ENCODE measurements around the gene ABHD16A. TPM values are rescaled to one million over a fixed set of nuclear protein-coding genes. Genes with fewer than 3 reads are reported as not detected.
A peak's percentile ranks its signal among the peaks of the same experiment; 100 is the strongest.

Gene ABHD16A
- polyA plus RNA-seq (2011; rRNA removed) (22.3 and 22.6 TPM in 2 replicates), polyA plus RNA-seq (2017; fragmentation: RNase III; extraction: RNeasy Plus Mini Kit Qiagen cat#74134 plus additional on column Dnase treatment) (14.5 to 16.6 TPM (median 16.2 TPM) in 3 replicates), polyA minus RNA-seq (2011; rRNA and poly(A)+ RNA removed) (26.0 and 29.3 TPM in 2 replicates)
- 26.3 and 26.4 TPM in 2 replicates for polyA plus RNA-seq (2012; cell fraction: cytosol; rRNA removed)
- polyA plus RNA-seq (2012; cell fraction: nucleus; rRNA removed) = 56.0 and 56.3 TPM in 2 replicates

DNA sequence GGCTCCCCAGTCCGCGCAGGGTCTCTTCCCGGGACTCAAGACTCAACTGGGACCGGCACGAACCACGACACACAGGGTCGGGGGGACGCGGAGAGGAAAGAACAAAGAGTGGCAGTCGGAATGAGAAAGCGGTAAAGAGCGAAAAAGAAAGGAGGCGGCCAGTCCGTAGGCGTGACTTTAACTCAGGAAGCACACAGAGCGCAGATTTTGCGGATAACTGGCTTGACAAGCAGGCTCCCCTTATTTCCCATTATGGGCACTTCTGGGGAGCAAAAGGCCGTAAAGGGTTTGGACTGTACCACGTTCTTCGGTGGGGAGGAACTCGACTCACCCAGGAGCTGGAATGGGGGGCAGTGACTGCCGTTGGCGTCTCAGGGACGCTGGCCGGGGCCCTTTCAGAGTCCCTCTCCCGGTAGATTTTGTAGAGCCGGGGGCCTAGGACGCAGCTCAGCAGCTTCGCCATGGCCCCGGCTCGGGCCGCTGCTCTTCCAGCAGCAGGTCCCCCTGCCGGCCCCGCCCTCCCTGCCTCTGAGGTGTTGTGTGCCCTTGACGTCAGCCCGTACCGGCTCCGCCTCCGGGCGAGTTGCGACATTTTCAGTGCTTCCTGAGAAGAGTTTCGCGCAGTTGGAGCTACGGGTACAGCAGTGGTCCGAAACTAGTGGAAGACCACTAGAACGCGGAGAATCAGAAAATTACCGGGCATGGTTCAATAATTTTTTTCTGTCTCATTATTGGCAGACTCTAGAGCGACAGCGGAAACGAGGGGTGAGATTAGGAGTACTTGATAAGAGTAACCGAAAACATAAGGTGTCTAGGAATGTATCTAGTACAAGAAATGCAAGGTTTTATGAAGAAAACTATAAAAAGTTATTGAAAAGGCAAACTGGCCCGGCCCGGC, at the start of gene ABHD16A:
Gene ABHD16A (minus strand): TSS at position 506 of the 898 bp plus-strand sequence. CDS start 43 bp downstream, at position 463.
- under 1% methylated on average over 38 of the region's 54 CpGs for WGBS (ENCODE audit: missing lambda C conversion rate)
- POLR2A ChIA-PET = interaction anchor here (0.5 to 1.6 kb wide), 9 partner anchors 22 to 398 kb away, joined by 3 to 7 read pairs (median 4); partner anchors contain the start of genes DDAH2, HSPA1B, MSH5 and NEU1
- TF ChIP-seq, protein P1, sequence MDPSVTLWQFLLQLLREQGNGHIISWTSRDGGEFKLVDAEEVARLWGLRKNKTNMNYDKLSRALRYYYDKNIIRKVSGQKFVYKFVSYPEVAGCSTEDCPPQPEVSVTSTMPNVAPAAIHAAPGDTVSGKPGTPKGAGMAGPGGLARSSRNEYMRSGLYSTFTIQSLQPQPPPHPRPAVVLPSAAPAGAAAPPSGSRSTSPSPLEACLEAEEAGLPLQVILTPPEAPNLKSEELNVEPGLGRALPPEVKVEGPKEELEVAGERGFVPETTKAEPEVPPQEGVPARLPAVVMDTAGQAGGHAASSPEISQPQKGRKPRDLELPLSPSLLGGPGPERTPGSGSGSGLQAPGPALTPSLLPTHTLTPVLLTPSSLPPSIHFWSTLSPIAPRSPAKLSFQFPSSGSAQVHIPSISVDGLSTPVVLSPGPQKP (IDR thresholded peaks at IDR 0.05; ENCODE audit: low read depth, low read length) = no peak
- TF ChIP-seq ZSCAN20 (CRISPR knock-in tag; IDR thresholded peaks at IDR 0.05) (no peak), EHF (CRISPR knock-in tag; IDR thresholded peaks at IDR 0.05) (no peak), RCOR1 (IDR thresholded peaks at IDR 0.05; ENCODE audit: low read depth, low read length) (no peak), MAFK (IDR thresholded peaks at IDR 0.05; ENCODE audit: partially characterized antibody) (no peak), RFX5 (IDR thresholded peaks at IDR 0.05) (no peak), HEYL (CRISPR knock-in tag; IDR thresholded peaks at IDR 0.05) (no peak), HOXB5 (CRISPR knock-in tag; IDR thresholded peaks at IDR 0.05) (no peak), SMC3 (IDR thresholded peaks at IDR 0.05) (no peak), MAZ (IDR thresholded peaks at IDR 0.05; ENCODE audit: borderline replicate concordance, low read depth, low read length) (no peak), NPAS2 (CRISPR knock-in tag; IDR thresholded peaks at IDR 0.05; ENCODE audit: borderline replicate concordance) (no peak), CEBPB (IDR thresholded peaks at IDR 0.05) (peak; percentile 90 to 99), NFE2L2 (conservative IDR thresholded peaks at IDR 0.05; ENCODE audit: low read length) (no peak), HDAC2 (IDR thresholded peaks at IDR 0.05) (no peak), CHD4 (IDR thresholded peaks at IDR 0.05; ENCODE audit: borderline replicate concordance) (no peak), NR3C1 (IDR thresholded peaks at IDR 0.05) (no peak), CBX8 (IDR thresholded peaks at IDR 0.05) (no peak), TP53 (CRISPR knock-in tag; IDR thresholded peaks at IDR 0.05) (no peak), TFCP2L1 (CRISPR knock-in tag; IDR thresholded peaks at IDR 0.05) (no peak), BHLHE40 (IDR thresholded peaks at IDR 0.05; ENCODE audit: low read depth, low read length) (no peak), HOXB13 (CRISPR knock-in tag; IDR thresholded peaks at IDR 0.05; ENCODE audit: low read depth) (no peak), RNF2 (IDR thresholded peaks at IDR 0.05; ENCODE audit: borderline replicate concordance, low read depth) (no peak), JUN (IDR thresholded peaks at IDR 0.05) (peak; percentile 43 to 73; a peak in 3 of 5 replicates), POLR2A (IDR thresholded peaks at IDR 0.05; ENCODE audit: low read length) (peak; percentile 80), EP300 (IDR thresholded peaks at IDR 0.05) (no peak), PHF8 (IDR thresholded peaks at IDR 0.05; ENCODE audit: borderline replicate concordance, low read depth) (peak; percentile 96), POLR2AphosphoS2 (conservative IDR thresholded peaks at IDR 0.05; ENCODE audit: low read length) (no peak)
- TF ChIP-seq, protein P2, sequence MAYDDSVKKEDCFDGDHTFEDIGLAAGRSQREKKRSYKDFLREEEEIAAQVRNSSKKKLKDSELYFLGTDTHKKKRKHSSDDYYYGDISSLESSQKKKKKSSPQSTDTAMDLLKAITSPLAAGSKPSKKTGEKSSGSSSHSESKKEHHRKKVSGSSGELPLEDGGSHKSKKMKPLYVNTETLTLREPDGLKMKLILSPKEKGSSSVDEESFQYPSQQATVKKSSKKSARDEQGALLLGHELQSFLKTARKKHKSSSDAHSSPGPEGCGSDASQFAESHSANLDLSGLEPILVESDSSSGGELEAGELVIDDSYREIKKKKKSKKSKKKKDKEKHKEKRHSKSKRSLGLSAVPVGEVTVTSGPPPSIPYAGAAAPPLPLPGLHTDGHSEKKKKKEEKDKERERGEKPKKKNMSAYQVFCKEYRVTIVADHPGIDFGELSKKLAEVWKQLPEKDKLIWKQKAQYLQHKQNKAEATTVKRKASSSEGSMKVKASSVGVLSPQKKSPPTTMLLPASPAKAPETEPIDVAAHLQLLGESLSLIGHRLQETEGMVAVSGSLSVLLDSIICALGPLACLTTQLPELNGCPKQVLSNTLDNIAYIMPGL (CRISPR knock-in tag; IDR thresholded peaks at IDR 0.05; ENCODE audit: borderline replicate concordance) = no peak
- TF ChIP-seq, protein P3, sequence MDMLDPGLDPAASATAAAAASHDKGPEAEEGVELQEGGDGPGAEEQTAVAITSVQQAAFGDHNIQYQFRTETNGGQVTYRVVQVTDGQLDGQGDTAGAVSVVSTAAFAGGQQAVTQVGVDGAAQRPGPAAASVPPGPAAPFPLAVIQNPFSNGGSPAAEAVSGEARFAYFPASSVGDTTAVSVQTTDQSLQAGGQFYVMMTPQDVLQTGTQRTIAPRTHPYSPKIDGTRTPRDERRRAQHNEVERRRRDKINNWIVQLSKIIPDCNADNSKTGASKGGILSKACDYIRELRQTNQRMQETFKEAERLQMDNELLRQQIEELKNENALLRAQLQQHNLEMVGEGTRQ (IDR thresholded peaks at IDR 0.05) = no peak
- TF ChIP-seq, protein P4, sequence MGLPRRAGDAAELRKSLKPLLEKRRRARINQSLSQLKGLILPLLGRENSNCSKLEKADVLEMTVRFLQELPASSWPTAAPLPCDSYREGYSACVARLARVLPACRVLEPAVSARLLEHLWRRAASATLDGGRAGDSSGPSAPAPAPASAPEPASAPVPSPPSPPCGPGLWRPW (IDR thresholded peaks at IDR 0.05) = no peak
- TF ChIP-seq, protein P5, sequence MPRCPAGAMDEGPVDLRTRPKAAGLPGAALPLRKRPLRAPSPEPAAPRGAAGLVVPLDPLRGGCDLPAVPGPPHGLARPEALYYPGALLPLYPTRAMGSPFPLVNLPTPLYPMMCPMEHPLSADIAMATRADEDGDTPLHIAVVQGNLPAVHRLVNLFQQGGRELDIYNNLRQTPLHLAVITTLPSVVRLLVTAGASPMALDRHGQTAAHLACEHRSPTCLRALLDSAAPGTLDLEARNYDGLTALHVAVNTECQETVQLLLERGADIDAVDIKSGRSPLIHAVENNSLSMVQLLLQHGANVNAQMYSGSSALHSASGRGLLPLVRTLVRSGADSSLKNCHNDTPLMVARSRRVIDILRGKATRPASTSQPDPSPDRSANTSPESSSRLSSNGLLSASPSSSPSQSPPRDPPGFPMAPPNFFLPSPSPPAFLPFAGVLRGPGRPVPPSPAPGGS (IDR thresholded peaks at IDR 0.05) = peak; percentile 86; the same call in 2 of the 3 replicates
- TF ChIP-seq, protein P6, sequence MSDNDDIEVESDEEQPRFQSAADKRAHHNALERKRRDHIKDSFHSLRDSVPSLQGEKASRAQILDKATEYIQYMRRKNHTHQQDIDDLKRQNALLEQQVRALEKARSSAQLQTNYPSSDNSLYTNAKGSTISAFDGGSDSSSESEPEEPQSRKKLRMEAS (IDR thresholded peaks at IDR 0.05) = no peak; the same call in 1 of the 2 replicates
- TF ChIP-seq, protein P7, sequence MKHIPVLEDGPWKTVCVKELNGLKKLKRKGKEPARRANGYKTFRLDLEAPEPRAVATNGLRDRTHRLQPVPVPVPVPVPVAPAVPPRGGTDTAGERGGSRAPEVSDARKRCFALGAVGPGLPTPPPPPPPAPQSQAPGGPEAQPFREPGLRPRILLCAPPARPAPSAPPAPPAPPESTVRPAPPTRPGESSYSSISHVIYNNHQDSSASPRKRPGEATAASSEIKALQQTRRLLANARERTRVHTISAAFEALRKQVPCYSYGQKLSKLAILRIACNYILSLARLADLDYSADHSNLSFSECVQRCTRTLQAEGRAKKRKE (CRISPR knock-in tag; IDR thresholded peaks at IDR 0.05; ENCODE audit: low read depth) = no peak

More for the DNA sequence above, at the start of gene ABHD16A:
- CTCF ChIA-PET = interaction anchor here (0.7 to 3.1 kb wide), 6 partner anchors 9 to 187 kb away, joined by 3 to 9 read pairs (median 4); no protein-coding TSS in a partner anchor
- Histone ChIP-seq H3K4me2 (peak within 1 kb of the TSS; percentile 81), H3K9me3 (no peaks in the 10 kb centered on the region), H3K27ac (peak within 1 kb of the TSS; percentile 84 to 92), H3K4me1 (peaks cover 13% of the 10 kb centered on the region; the same call in 2 of the 3 replicates), H3K4me3 (peak within 1 kb of the TSS; percentile 72)
- peak; percentile 97 for DNase-seq (ENCODE audit: low read depth in 1 of 2, low spot score in 1 of 2)
- peak; percentile 97 to 98 for ATAC-seq
- no peak for FAIRE-seq

Data from A549 (cell line).